Stimulated activated CD4-positive, alpha-beta T cell treated with anti-CD3 and anti-CD28 coated beads, TNF-alpha, amount 100 ng/mL, for 24 hours (primary cell): ENCODE measurements around the gene VBP1.
"Not testable (repeated sequence)": the region's sequence is repeated elsewhere in the genome, so short reads cannot be mapped to it uniquely, and the experiment has no call there.

ENCODE experiments used
- DNase-seq, 3 experiments: peaks; one replicate each; pipeline ENCODE4 v3.0.0-alpha.2; 2020; ENCODE audit warnings: low read depth in 3 of 3

VBP1 gene, protein sequence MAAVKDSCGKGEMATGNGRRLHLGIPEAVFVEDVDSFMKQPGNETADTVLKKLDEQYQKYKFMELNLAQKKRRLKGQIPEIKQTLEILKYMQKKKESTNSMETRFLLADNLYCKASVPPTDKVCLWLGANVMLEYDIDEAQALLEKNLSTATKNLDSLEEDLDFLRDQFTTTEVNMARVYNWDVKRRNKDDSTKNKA

DNA sequence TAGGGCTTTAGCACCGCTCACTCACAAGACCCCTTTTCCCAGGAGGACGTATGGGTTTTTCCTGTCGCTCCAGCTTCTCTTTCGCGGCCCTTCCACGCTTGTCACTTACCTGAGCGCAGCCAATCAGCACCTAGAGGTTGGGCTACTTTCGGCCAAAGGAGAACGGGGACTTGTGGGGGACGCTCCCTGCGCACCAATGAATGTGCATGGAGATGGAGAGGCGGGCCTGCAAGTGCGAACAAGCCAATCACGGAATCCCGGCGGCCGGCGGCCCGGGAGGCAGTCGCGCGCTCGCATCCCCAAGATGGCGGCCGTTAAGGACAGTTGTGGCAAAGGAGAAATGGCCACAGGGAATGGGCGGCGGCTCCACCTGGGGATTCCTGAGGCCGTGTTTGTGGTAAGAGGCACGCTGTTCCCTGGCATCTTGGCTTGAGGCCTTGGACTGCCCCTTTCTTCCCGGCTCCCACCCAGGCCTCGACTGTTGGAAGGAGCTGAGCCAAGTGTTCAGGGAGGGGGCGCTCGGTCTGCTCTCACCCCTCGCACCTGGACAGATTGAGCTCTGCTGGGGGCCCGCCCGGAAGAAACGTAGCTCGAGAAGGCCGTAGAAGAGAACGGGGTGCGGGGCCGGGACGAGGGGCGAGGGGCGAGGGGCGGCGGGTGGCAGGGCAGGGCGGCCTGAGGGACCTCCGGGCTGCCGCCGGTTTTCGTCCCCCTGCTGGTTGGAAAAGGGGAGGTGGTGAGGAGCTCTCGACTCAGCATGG is at the start of gene VBP1:
Gene VBP1, plus strand, starts transcription at position 282 of the 761 bp plus-strand sequence. Its CDS starts 23 bp downstream, at position 305.
- DNase-seq = peak; percentile 68 to 84 (median 70)

DNA sequence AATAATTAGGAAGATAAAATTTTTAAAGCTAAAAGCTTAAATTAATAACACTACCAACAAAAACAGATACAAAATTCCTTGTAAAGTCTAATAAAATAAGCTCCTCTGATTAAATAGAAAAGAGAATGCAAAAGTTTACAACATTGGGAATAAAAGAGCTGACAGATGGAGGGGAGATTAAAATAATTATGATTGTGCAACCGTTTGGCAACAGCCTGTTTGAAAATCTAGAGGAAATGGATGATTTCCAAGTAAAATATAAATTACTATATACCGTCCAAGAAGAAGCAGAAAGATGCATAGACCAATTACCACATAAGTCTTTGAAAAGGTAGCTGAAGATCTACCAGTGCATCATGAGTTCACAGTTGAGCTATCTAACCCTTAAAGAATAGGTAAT is 46.4 kb upstream of the VBP1 start:
- DNase-seq = no peak

DNA sequence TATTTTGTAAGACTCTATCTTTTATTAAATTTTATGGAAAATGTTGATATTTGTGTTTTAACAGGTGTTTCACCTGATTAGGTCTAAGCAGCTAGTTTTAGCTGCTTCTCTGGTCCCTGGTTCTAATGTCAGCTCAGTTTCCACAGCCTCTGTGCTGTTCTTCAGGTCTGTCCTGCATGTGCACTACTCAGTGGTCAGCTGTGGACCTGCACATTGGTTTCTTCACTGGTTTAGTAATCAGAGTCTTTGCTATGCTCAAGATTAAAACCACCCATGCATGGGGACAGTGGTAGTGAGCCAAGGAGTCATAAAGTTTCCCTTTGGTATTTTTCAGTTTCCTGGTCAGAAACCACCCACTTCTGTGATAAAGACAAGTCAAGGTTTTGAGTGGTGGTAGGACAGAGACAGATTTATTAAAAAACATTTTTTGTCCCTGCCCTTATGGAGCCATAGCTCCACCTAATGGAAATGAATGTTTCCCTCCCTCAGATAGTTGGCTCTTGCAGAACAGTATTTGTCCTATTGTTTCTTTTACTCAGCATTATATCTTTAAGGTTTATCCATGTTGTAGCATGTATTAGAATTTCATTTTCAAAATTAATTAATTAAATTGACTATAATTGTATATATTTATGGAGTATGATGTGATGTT is 36.8 kb upstream of the VBP1 start:
- no peak for DNase-seq

DNA sequence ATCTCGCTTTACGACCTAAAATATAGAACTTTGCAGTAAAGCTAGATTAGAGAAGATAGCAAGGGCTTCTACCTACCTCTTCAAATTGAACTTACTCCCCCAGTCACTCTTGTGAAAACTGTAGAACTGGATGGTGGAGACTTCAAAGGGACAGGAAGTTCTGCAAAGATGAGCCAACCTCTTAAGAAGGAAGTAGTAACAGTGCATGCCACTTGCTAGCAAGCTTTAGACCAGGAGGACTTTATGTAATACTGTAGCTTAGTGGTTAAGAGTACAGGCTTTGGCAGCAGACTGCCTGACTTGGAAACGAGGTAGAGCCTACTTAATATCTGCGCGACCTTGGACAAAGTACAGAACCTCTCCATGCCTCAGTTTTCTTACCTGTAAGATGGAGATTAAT is 27.5 kb upstream of the VBP1 start:
- DNase-seq = no peak

DNA sequence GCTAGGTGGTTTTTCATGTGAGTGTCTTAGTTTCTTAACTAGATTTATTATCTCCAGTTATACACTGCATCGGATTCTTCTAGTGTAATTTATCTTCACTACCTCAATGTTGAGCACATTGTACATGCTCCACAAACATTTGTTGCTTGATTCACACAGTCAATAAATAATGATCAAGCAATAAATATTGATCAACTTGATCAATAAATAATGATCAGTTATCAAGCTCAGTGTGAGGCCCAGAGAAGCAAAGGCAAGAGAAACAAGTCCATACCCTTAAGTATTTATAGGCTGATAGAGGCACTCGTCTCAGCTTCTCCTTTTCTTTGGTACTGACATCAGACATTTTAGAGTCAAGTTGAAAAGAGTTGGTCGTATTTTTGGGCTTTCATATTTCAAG is 5.1 kb upstream of the VBP1 start:
- DNase-seq = no peak

DNA sequence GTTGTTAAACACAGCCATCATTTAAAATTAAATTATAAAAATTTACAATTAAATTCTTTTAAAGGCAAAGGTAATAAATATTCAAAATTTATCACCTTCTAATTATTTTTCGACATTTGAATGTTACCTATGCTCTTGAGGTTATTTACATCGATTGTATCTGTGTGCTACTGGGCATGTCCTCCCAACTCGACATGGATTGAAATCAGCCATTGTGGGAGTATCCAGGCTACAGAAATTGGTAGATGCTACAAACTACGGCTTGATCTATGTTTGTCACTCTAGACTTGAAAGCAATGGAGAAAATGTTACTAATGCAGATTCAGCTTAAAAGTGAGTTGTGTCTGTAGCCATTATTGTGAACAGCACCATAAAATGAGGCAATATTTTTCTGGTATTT is 2.5 kb upstream of the VBP1 start:
- no peak for DNase-seq

DNA sequence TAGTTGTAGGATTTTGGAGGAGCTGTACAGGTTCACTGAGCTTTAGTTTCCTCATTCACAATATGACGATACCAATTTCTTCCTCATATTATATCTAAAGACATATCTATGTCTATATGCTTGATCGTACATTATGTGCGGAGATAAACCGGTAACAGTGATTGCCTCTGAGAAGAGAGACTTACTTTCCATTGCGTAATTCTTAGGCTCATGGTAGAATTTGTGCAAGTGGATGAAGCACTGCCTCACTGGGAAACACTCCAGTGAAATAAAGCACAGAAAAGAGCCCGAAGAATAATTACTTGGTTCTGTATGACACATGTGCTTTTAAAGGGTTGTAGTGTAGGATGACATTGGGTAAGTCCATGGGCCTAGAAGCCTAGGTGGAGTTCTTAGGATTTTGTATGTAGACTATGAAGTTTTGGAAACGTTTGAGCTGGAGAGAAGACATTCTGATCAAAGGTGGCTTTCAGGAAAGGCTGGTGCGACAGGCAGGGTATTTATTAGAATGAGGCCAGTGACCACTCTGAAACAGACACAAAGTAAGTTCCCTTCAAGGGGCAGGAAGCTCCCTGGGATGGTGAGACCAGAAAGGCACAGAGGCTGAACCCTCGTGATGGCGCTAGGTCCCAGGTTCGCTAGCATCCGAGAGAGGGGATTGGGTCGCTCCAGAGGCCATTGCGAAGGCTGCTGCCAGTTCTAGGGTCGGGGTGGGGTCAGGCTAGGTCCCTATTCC is 649 bp upstream of the VBP1 start:
- DNase-seq = no peak

DNA sequence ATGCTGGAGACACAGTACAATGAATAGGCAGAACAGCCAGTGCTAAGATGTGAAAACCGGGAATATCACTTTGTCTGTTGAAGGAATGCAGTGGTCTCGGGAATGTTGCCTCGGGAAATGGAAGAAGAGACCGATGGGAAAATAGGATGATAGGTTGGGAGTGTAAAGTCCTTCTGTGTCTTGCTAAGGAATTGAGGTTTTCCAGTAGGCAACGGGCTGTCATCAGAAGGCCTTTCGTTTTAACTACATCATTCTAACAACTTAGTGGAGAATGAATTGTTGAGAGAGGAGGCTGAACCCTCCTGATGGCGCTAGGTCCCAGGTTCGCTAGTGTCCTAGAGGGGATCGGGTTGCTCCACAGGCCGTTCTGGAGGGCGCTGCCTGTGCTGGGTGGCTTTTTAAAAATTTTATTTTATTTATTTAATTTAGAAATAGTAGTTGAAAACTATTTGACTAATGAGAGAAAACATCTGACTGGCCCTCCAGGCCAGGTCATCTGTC is 730 bp downstream of the VBP1 start:
- DNase-seq = no peak

DNA sequence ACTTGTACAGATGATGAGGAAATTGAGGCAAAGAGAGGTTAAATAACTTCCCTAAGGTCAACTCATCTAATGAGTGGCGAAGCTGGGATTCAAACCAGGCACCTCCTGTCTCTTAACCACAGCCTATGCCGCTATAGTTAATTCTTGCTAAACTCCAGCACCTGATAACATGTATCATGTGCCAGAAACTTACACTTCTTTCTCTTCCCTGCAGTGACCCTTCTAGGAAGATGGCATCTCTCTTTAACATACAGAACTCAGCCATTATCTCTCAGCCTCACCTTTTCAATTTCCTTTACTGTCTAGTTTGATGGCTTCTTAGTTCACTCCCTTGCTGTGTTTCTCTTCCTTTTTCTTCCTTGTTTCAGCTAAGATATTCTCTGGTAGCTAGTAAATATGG is 2.5 kb downstream of the VBP1 start:
- no peak for DNase-seq

DNA sequence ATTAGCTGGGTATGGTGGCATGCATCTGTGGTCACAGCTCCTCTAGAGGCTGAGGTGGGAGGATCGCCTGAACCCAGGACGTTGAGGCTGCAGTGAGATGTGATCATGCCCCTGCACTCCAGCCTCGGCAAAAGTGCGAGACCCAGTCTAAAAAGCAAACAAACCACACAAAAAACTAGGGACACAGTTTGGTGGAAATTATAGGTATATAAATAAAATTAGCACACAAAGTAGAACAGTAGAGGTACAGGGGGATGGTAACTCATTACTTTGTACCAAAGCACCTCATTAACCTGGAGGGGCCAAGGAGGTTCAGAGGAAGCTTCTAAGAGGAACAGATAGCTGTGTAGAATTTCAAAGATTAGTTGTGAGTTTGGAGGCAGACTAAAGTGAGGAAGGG is 5.1 kb downstream of the VBP1 start:
- no peak for DNase-seq

DNA sequence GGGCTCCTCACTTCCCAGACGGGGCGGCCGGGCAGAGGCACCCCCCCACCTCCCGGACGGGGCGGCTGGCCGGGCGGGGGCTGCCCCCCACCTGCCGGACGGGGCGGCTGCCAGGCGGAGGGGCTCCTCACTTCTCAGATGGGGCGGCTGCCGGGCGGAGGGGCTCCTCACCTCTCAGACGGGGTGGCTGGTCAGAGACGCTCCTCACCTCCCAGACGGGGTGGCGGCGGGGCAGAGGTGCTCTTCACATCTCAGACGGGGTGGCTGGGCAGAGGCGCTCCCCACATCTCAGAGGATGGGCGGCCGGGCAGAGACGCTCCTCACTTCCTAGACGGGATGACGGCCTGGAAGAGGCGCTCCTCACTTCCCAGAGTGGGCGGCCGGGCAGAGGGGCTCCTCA is 7.5 kb downstream of the VBP1 start:
- DNase-seq = not testable (repeated sequence)

DNA sequence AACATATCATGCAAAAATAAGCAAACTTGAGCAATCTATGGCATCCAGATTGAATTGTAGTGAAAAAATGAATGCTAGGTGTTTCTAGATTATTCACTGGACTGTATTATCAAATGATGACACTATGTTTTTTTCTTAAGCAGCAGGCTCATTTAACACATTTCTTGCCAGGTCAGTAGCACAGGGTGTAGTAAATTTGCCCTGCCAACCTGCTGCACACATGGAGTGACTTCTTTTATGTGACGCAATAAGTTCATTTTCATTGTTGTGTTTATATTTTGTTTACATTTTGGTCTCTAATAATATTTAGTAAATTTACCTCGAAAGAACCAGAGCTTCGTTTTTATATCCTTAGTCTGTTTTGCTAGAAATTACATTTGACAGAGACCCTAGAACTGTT is 9.5 kb downstream of the VBP1 start:
- DNase-seq = no peak

DNA sequence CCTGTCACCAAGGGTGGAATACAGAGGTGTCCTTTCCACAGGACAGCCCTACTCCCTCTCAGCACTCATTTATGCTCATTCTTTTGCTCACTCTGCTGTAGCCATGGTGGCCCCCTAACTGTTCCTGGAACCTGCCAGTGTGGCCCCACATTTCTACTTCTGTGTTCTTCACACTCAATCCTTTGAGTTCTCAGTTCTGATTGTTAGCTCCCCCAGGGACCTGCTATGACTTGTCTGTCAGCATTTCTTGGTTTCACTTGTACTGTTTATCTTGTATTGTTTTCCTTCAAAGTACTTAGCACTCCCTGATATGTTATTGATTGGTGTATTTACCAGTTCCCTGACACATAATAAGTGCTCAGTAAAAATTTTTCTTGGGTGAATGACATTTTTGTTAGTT is 14.9 kb downstream of the VBP1 start:
- DNase-seq = no peak

DNA sequence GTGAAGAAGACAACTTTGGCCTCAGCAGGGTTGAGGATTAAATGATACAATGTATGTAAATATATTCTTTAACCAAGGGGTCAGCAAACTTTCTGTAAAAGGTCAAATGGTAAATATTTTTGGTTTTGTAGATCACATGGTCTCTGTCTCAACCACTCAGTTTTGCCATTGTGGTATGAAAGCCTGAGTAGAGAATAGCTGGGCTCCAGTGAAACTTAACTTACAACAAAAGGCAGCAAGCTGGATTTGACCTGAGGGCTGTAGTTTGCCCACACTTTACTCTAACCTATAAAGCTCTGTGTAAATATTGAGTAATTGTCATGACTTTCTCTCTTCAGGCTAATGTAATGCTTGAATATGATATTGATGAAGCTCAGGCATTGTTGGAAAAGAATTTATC is 19.6 kb downstream of the VBP1 start:
- no peak for DNase-seq

DNA sequence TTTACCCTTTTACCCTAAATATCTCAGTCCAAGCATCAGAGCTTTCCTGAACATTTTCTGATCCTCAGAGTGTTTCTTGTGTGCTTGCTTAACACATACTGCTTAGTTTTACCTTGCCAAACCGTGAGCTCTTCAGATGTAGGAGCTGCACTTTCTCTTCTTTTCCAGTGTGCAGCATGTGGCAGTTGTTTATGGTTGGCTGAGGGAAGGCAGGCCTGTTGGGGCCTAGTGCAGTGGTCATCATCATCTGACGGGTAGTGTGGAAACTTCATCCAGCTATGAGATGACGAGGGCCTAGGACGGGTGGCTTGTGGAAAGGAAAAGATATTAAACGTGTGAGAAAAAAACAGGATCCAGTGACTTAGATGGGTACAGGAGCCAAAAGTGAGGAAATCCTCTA is 21.5 kb downstream of the VBP1 start:
- DNase-seq = no peak

DNA sequence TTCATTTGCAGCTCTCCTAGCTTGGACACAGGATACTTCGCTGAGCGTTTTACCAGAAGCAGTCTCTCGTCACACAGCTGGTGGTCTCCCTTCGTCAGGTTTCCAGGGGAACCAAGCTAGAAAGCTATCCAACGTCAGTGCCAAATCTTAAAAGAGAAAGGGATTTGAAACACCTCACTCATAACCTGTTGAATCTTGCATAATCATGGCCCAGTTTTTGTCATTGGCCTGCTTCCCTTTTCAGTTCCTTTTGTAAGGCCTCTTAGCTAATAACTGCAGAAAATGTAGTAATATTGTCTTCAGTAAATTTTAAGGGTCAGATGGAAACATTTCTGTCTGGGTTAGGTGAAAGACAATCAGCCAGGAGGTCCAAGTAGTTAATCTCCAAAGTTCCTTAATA is 26.0 kb downstream of the VBP1 start:
- DNase-seq = no peak

DNA sequence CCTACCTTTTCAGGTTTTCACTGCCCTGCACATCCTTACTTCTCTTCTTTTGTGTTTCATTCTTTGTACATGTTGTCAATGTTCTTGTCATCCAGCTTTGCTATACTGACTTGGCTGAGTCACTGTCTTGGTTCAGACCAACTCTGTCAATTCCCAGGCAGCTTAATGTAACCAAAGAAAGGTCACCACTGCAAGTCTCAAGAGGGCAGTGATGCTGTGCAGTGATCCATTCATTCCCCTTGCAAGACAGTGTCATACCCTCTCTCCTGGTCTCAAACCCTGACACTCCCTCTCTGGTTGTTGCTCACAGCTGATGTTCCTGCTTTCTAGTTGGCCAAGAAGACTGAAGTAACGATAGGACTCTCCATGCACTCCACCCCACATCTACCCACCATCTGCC is 30.5 kb downstream of the VBP1 start:
- no peak for DNase-seq

DNA sequence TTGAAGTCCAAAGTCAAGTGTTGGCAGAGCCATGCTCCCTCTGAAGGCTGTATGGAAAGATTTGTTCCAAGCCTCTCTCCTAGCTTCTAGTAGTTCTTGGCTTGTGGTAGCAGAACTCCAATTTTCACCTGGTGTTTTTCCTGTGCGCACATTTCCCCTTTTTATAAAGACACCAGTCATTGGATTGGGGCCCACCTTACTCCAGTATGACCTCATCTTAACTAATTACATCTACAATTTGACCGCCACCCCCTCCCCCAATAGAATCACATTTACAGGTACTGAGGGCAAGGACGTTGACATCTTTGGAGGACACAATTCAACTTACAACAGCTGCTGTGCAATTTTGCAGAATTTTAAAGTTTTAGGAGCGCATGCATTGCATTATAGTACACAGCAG is 31.2 kb downstream of the VBP1 start:
- DNase-seq = no peak

DNA sequence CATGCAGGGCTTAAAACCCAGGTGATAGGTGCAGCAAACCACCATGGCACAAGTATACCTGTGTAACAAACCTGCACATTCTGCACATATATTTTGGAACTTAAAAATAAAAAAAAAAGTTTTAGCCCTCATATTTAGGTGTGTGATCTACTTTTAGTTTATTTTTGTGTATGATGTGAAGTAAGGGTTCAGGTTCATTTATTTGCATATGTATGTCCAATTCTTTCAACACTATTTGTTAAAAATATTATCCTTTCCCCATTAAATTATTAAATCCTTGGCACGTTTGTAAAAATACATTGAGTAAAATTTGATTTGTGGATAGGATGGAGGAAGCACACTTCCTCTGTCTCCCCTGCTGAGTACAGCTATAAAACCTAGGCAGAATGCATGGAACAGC is 35.1 kb downstream of the VBP1 start:
- no peak for DNase-seq

DNA sequence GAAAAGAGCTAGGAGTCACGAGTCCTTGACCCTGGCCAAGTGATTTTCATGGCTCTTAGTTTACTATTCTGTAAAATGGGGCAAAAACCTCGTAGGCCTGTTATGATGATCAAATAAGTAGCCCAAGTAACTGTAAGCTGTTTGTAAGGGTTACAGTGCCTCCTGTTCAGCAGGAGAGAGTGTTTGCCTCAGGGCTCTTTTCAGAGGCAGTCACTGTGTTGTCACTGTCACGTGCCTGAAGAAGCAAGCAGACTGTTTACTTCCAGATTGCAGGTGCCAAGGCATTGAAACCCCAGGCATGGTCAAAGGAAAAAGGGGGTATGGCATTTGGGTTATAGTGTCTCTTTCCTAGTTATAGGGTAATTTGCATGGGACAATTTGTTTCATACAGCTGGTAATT is 43.5 kb downstream of the VBP1 start:
- no peak for DNase-seq

DNA sequence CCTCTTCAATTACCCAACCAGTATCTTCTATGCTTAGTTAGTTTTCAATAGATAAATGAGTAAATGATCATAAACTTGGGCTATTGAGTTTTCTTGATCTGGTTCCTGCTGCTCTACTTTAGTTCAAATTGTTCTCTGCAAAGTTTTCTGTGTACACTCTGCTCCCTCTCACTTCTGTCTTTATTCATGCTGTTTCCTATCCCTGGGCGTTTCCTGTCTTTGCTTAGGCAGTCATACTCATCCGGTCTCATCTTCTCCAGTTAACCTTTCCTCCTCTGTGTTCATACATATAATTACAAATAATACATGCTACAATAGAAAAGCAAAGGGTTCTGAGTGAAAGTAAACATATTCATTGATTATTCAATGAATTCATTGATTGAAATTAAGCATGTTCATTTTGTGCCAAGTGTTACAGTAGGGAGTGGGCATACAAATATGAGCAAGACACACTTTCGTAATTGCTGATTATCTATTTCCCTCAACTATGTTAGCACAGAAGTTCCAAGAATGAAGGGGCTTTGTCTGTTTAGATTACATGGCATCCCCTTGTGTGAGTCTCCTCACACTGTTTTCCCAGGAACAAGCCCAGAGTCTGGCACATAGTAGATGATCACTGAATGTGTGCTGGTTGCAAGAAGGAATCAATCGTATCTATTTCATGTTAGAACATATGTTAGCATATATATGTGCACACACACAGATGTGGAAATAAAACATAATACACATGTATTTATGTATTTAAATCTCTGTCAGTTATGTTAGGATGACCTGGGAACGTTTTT is 46.9 kb downstream of the VBP1 start:
- no peak for DNase-seq
